H1 (cell line): ENCODE measurements around the gene MMEL1. TPM values are rescaled to one million over a fixed set of nuclear protein-coding genes. Genes with fewer than 3 reads are reported as not detected.

ENCODE experiments used
- GABPA ChIP-seq: IDR thresholded peaks from 2 replicates; pipeline ENCODE4 v1.6.1; 2011; ENCODE audit warnings: mild to moderate bottlenecking, low read length, moderate library complexity, borderline replicate concordance; ENCODE audit not compliant: insufficient read depth
- polyA plus RNA-seq, 7 experiments: library from polyadenylated mRNA; depleted of rRNA in 3 of 7; stranded (reverse) in 5 of 7; unstranded in 2 of 7; fragments of >200 nt in 5 of 7; fragments of 200-250 nt in 2 of 7; gene quantifications; 1 replicate in 5 of 7; 2 replicates in 1 of 7; 4 replicates in 1 of 7; pipeline versions ENCODE4 v1.2.1 to v1.2.3, GENCODE V29; 2011 to 2013; ENCODE audit warnings: missing spikeins in 2 of 7, mixed read lengths in 2 of 7
- total RNA-seq: library from RNA; stranded (reverse); fragmentation: NEBNext Ultra II Directional; extraction: Animal tissue kit (Norgen Biotek cat#: 25700); gene quantifications from 2 replicates; pipeline ENCODE4 v1.2.1, GENCODE V29; 2021

The MMEL1 gene
- total and polyA plus RNA-seq, 2 of the 8 experiments (the other 6 are each of a cell fraction or from before 2014, with no cell fraction given) = 0.91 to 1.7 TPM

DNA sequence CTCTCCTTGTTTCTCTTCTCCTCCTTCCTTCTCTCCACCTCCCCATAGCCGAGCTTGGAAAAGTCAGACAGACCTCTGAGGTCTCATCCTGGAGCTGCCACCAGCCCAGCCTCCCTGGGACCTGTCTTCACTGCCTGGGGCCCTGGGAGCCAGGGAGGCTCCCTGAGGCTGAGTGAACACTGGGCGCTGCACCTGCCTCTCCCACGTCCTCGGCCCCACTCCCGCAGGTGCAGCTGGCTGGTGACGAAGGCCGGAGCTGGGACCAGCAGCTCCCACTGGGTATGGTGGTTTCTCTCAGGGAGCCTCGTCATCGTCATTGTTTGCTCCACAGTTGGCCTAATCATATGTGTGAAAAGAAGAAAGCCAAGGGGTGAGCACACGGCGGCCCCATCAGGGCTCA, 71.4 kb downstream of the MMEL1 start (continued):
- no peak for TF ChIP-seq GABPA
